CD4-positive, CD25-positive, alpha-beta regulatory T cell (primary cell): ENCODE results near the gene SMS. TPM values are rescaled to one million over a fixed set of nuclear protein-coding genes. Genes with fewer than 3 reads are reported as not detected.
"Not testable (repeated sequence)": the region's sequence is repeated elsewhere in the genome, so short reads cannot be mapped to it uniquely, and the experiment has no call there.

ENCODE experiments used
- ATAC-seq, 2 donors: fragments of 150-1000 bp; cut with Tn5 transposase; one replicate each; pipeline ENCODE4 v1.10.0; 2021; ENCODE audit warnings: low read depth in 2 of 2, moderate number of reproducible peaks in 2 of 2, moderate library complexity in 1 of 2
- DNase-seq, 3 donors: peaks; one replicate each; pipeline versions ENCODE4 v3.0.0 to v3.0.0-alpha.2; 2012 to 2022; ENCODE audit warnings: mixed read lengths in 1 of 3
- H3K27ac ChIP-seq: one replicate; pipeline ENCODE4 v1.7.0; 2013; ENCODE audit warnings: mild to moderate bottlenecking, low read length; ENCODE audit not compliant: insufficient read depth, poor library complexity, severe bottlenecking
- H3K27me3 ChIP-seq: one replicate; pipeline ENCODE4 v1.7.0; 2013; ENCODE audit warnings: low read length; ENCODE audit not compliant: control insufficient read depth, insufficient read depth
- H3K36me3 ChIP-seq: one replicate; pipeline ENCODE4 v1.7.0; 2013; ENCODE audit warnings: mild to moderate bottlenecking, low read length, moderate library complexity; ENCODE audit not compliant: control insufficient read depth, insufficient read depth
- H3K4me1 ChIP-seq: 2 replicates; pipeline ENCODE4 v1.7.0; 2013; ENCODE audit warnings: mild to moderate bottlenecking, low read length; ENCODE audit not compliant: insufficient read depth, control insufficient read depth, poor library complexity, severe bottlenecking
- H3K4me3 ChIP-seq: one replicate; pipeline ENCODE4 v1.7.0; 2013; ENCODE audit warnings: low read depth, mild to moderate bottlenecking, low read length, moderate library complexity
- H3K9me3 ChIP-seq, 2 experiments: 1 replicate in 1 of 2; 2 replicates in 1 of 2; pipeline ENCODE4 v1.7.0; 2013; ENCODE audit warnings: low read length in 2 of 2, mild to moderate bottlenecking in 1 of 2, moderate library complexity in 1 of 2; ENCODE audit not compliant: control insufficient read depth in 2 of 2
- H3K27ac Mint-ChIP-seq, 3 donors: one replicate each; pipeline ENCODE4 v1.8.0; 2020 to 2022; ENCODE audit warnings: mild to moderate bottlenecking in 3 of 3, mixed read lengths in 3 of 3, moderate library complexity in 2 of 3
- H3K27me3 Mint-ChIP-seq: one replicate; pipeline ENCODE4 v1.8.0; 2022; ENCODE audit warnings: mild to moderate bottlenecking, mixed read lengths
- H3K36me3 Mint-ChIP-seq: one replicate; pipeline ENCODE4 v1.8.0; 2020; ENCODE audit warnings: mixed read lengths
- H3K4me1 Mint-ChIP-seq, 4 donors: one replicate each; pipeline ENCODE4 v1.8.0; 2020 to 2022; ENCODE audit warnings: mixed read lengths in 4 of 4, mild to moderate bottlenecking in 1 of 4
- H3K4me3 Mint-ChIP-seq, 4 donors: one replicate each; pipeline ENCODE4 v1.8.0; 2020 to 2022; ENCODE audit warnings: mild to moderate bottlenecking in 4 of 4, mixed read lengths in 4 of 4, moderate library complexity in 3 of 4
- H3K9me3 Mint-ChIP-seq, 7 donors: one replicate each; pipeline ENCODE4 v1.8.0; 2020 to 2022; ENCODE audit warnings: mixed read lengths in 7 of 7, mild to moderate bottlenecking in 3 of 7, moderate library complexity in 2 of 7
- polyA plus RNA-seq, 4 donors: library from polyadenylated mRNA; unstranded; fragments of 300-500 nt; fragmentation: Illumina TruSeq; gene quantifications; one replicate each; pipeline ENCODE4 v1.2.3, GENCODE V29; 2021
- total RNA-seq: library from RNA; stranded (reverse); gene quantifications from one replicate; pipeline ENCODE4 v1.2.3, GENCODE V29; 2022

The SMS gene
- total and polyA plus RNA-seq, 5 donors from 2014 or later: 24.0 to 105 (median 69.1) TPM

- no peaks in the 10 kb centered on the region for H3K9me3 ChIP-seq
- DNase-seq (no peak), ATAC-seq (no peak)
- H3K36me3 ChIP-seq: no peaks in the 10 kb centered on the region
- H3K4me3 Mint-ChIP-seq: no peak overlapping the region
- peaks cover 0 to 59% (median 22%) of the 10 kb centered on the region in 4 donors for H3K4me1 Mint-ChIP-seq
- H3K27me3 Mint-ChIP-seq: no peaks in the 10 kb centered on the region
- peak overlapping the region in 1 of 3 donors; percentile 16 for H3K27ac Mint-ChIP-seq
- H3K4me3 ChIP-seq: no peak overlapping the region
- H3K36me3 Mint-ChIP-seq: no peaks in the 10 kb centered on the region
- no peaks in the 10 kb centered on the region for H3K27me3 ChIP-seq
- no peak overlapping the region for H3K27ac ChIP-seq
- H3K4me1 ChIP-seq: no peaks in the 10 kb centered on the region
- H3K9me3 Mint-ChIP-seq: no peaks in the 10 kb centered on the region
Measured at GRCh38 chrX:21952624-21953023, 12.1 kb downstream of the SMS start.

- H3K4me1 Mint-ChIP-seq: peaks cover 0 to 60% (median 27%) of the 10 kb centered on the region in 4 donors
- H3K27me3 ChIP-seq, H3K27me3 Mint-ChIP-seq, H3K27ac ChIP-seq, H3K9me3 Mint-ChIP-seq, ATAC-seq, H3K9me3 ChIP-seq, H3K36me3 Mint-ChIP-seq, DNase-seq, H3K36me3 ChIP-seq, H3K27ac Mint-ChIP-seq, H3K4me1 ChIP-seq, H3K4me3 ChIP-seq, H3K4me3 Mint-ChIP-seq: not testable (repeated sequence)
Measured at GRCh38 chrX:21953195-21953830, 12.8 kb downstream of the SMS start.

DNA sequence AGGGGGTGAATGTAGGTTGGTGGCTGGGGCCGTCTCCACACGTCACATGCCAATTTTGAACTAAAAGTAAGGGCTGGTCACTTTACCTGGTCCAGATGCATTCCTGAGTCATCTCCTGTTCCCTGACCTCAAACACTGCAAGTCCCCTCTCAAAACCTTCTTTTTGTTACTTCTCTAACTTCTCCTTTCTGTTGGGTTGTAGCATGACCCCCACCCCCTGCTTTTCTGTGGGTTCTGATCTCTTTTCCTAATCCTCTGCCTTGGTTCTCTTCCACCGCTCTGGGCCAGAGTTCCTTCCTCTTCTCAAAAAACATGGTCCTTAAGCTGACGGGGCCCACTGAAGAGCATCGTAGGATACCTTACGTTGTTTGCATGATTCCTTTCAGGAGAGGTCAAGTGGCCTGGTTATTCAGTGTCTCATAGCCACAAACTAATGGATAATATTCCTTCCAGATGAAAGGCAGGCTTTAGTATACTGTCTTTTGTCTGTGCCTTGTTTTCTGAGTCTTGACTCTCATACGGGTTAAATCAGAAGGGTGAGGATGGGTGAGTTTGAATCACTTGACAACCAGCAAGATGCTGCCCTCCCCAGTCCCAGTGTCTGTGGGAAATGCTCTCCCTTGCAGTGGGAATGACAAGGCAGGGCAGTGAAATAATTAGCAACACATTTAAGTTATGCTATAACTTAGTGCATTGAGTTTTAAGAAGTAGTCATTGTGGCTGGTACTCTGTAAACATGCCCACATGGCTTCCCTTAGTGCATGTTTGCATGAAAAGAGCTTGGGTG, 15.1 kb downstream of the SMS start:
- no peak for DNase-seq
- H3K36me3 Mint-ChIP-seq: no peaks in the 10 kb centered on the region
- H3K27ac Mint-ChIP-seq: peak overlapping the region in 2 of 3 donors; percentile 33 to 38
- no peaks in the 10 kb centered on the region for H3K27me3 Mint-ChIP-seq
- peaks cover 0 to 71% (median 39%) of the 10 kb centered on the region in 4 donors for H3K4me1 Mint-ChIP-seq
- H3K9me3 ChIP-seq: no peaks in the 10 kb centered on the region
- H3K36me3 ChIP-seq: no peaks in the 10 kb centered on the region
- H3K4me1 ChIP-seq: peaks cover 11% of the 10 kb centered on the region
- no peak overlapping the region for H3K4me3 ChIP-seq
- no peak for ATAC-seq
- no peaks in the 10 kb centered on the region for H3K27me3 ChIP-seq
- no peak overlapping the region for H3K4me3 Mint-ChIP-seq
- H3K9me3 Mint-ChIP-seq: no peaks in the 10 kb centered on the region
- peak overlapping the region; percentile 5 for H3K27ac ChIP-seq

DNA sequence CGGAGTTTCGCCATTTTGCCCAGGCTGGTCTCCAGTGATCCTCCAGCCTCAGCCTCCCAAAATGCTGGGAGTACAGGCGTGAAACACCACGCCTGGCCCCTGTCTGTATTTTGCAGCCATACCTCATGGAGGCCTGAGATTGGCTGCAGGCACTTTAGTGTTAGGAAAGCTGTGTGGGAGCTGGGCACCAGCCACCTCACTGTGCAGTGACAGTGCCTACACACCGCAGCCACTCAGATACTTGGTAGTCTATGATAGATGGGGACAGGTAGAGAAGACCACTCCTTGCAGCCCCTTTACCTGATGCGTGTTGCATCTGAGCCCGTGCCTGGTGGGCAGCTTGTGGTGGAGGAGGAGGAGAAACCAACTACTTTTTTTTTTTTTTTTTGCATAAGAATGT, 16.3 kb downstream of the SMS start:
- H3K27me3 ChIP-seq: no peaks in the 10 kb centered on the region
- Mint-ChIP-seq H3K4me1 (peaks cover 0 to 73% (median 46%) of the 10 kb centered on the region in 4 donors), H3K9me3 (peaks cover 0 to 1% (median 0%) of the 10 kb centered on the region in 7 donors), H3K27me3 (no peaks in the 10 kb centered on the region), H3K36me3 (no peaks in the 10 kb centered on the region), H3K4me3 (no peak overlapping the region), H3K27ac (no peak overlapping the region)
- no peak for DNase-seq
- no peaks in the 10 kb centered on the region for H3K9me3 ChIP-seq
- no peak for ATAC-seq
- H3K27ac ChIP-seq: no peak overlapping the region
- no peak overlapping the region for H3K4me3 ChIP-seq
- H3K4me1 ChIP-seq: peaks cover 17% of the 10 kb centered on the region
- no peaks in the 10 kb centered on the region for H3K36me3 ChIP-seq

GRCh38 chrX:21958187-21958586, 17.7 kb downstream of the SMS start:
- DNase-seq (no peak), ATAC-seq (no peak)
- no peak overlapping the region for H3K4me3 ChIP-seq
- Mint-ChIP-seq H3K36me3 (no peaks in the 10 kb centered on the region), H3K4me3 (peak overlapping the region in 2 of 4 donors; percentile 3 to 40), H3K4me1 (peaks cover 0 to 74% (median 45%) of the 10 kb centered on the region in 4 donors), H3K27ac (no peak overlapping the region), H3K9me3 (peaks cover 0 to 1% (median 0%) of the 10 kb centered on the region in 7 donors), H3K27me3 (no peaks in the 10 kb centered on the region)
- H3K27ac ChIP-seq: no peak overlapping the region
- H3K4me1 ChIP-seq: peaks cover 17% of the 10 kb centered on the region
- H3K27me3 ChIP-seq: no peaks in the 10 kb centered on the region
- H3K9me3 ChIP-seq: no peaks in the 10 kb centered on the region
- H3K36me3 ChIP-seq: no peaks in the 10 kb centered on the region

DNA sequence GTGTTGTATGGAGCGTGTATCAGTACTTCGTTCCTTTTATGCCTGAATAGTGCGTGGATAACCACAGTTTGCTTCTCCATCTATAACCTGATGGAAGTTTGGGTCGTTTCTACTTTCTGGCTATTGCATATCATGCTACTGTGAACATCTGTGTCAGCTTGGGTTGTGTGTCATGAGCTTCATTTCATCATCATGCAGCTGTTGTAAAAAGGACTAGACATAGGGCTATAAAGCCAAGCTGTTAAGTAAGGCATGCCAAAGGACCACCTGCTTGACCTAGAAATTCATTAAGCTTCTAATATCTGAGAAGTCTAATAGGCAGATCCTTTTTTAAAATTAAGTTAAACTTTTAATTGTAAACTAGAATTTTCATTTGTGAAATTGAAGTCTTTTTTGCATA, 18.4 kb downstream of the SMS start:
- Histone ChIP-seq H3K27me3 (no peaks in the 10 kb centered on the region), H3K36me3 (no peaks in the 10 kb centered on the region), H3K4me1 (peaks cover 17% of the 10 kb centered on the region), H3K9me3 (no peaks in the 10 kb centered on the region), H3K27ac (no peak overlapping the region), H3K4me3 (no peak overlapping the region)
- no peak for ATAC-seq
- Mint-ChIP-seq H3K27ac (no peak overlapping the region), H3K4me3 (peak overlapping the region in 1 of 4 donors; percentile 40), H3K9me3 (peaks cover 0 to 1% (median 0%) of the 10 kb centered on the region in 7 donors), H3K36me3 (no peaks in the 10 kb centered on the region), H3K27me3 (no peaks in the 10 kb centered on the region), H3K4me1 (peaks cover 0 to 76% (median 45%) of the 10 kb centered on the region in 4 donors)
- DNase-seq: no peak

DNA sequence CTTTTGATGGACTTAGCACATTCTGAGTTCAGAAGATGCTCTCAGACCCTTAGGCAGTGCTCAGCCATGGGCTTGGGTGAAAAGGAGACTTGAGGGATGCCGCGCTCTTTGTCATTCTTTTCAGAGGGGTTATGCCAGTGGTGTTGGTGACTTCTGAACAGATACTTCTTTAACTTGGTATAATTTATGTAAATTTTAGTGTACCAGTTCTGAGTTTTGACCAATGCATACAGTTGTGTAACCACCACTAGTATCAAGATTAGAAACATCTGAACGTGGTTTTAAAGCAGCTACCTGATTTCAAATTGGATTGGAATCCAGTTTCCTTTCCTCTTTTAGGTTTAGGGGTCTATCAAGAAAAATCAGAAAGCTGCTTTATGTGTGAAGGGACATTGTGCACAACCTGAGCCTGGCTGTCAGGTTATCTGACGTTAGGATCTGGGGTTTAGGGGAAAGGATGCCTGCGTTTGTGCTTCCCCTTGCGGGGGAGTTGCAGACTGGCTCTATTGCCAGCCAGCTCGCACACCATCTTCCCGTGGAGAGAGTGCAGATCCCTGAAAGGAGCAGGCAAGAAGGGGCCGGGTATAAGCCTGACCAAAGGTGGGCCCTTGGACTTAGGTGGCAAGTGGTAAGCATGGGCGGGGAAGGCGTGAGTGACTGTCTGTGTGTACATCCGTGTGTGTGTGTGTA, 19.0 kb downstream of the SMS start:
- H3K27me3 Mint-ChIP-seq: no peaks in the 10 kb centered on the region
- Histone ChIP-seq H3K4me3 (peak overlapping the region; percentile 37), H3K27me3 (no peaks in the 10 kb centered on the region), H3K9me3 (no peaks in the 10 kb centered on the region), H3K4me1 (peaks cover 17% of the 10 kb centered on the region), H3K36me3 (no peaks in the 10 kb centered on the region), H3K27ac (no peak overlapping the region)
- H3K36me3 Mint-ChIP-seq: no peaks in the 10 kb centered on the region
- peaks cover 0 to 1% (median 0%) of the 10 kb centered on the region in 7 donors for H3K9me3 Mint-ChIP-seq
- peaks cover 0 to 81% (median 45%) of the 10 kb centered on the region in 4 donors for H3K4me1 Mint-ChIP-seq
- H3K4me3 Mint-ChIP-seq: peak overlapping the region in 3 of 4 donors; percentile 17 to 69 (median 40)
- ATAC-seq (no peak), DNase-seq (no peak)
- peak overlapping the region; percentile 65 to 79 (median 75) for H3K27ac Mint-ChIP-seq
